GM18907 (cell line): ENCODE data around the gene ATP2A2.

ENCODE experiments used
- ATAC-seq: cut with Tn5 transposase; IDR thresholded peaks from one replicate; pipeline ENCODE4 v1.9.1; 2021; ENCODE audit warnings: mild to moderate bottlenecking, moderate library complexity; ENCODE audit not compliant: unreplicated experiment

ATP2A2 gene

DNA sequence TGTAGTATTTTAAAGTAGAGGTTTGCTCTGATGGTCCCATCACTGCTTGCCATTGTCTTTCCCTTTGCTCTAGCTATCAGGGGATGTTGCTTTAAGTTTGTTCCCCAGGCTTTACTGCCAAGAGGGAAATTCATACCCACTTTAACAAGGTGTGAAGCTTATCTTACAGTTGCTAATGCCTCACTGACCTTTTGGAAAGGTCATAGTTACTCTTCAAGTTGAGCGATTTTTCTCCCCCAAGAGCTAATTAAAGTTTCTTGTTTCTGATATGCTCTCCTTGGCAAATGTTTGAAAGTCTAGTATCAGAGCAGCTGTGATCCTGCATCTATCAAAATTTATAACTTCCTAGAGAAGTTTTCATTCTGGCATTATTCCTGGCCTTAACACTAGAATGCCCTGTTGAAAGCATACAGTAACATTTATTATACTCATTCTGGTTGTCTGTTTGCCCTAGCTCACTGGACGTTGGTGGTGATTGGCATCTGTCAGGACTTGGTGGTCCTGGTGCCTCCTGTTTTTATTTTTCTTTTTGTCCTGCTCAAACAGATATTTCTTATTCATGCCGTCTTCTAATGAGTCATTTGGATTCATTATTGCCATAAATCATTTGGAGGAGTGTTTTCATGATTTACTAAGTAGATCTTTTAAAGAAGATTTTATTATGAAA is 8.1 kb downstream of the ATP2A2 start:
- no peak for ATAC-seq

DNA sequence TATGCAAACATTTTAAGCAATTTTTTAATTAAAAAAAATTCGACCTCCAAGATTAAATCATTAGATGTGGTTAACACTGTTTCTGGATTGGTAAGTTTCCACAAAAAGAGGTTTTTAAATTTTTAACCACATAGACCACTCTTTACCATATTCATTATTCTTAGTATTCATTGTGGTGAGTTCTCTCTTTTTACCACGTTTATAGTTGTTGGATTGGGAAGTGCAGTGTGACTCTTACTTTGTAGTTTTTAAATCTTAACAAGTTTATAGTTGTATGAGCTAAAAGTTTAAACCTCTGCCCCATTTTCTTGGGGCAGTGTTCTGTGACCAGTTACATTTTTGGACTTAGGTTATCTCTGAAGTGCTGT is 8.6 kb downstream of the ATP2A2 start:
- ATAC-seq: no peak

DNA sequence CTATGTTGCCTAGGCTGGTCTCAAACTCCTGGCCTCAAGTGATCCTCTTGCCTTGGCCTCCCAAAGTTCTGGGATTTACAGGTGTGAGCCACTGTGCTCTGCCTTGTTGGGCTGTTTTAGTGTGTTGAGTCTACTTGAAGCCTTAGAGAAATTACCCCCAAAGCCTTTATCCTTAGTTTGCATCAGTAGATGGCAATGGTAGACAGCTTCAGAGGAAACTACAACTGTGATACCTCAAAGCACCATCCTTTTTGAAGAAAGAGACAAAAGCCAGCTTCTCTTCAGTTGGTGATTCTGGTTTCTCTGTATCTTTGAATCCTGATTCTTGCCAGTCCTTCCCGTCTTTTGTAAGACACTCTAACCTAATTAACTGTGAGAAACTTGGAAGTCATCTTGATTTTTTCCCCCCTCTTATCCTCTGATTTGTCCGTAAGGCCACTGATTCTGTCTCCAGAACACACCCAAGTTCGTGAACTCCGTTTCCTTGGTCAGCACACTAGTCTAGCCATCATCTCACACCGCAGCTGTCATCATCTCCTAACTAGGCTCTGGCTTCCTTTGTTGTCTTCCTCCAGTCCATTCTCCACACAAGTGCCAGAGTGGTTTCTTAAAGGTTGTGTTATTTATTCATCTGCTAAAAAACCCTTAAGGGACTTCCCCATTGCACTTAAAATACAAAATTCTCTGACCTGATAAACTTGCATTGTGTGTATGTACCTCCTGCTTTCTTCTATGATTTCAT is 20.2 kb downstream of the ATP2A2 start:
- ATAC-seq: no peak

DNA sequence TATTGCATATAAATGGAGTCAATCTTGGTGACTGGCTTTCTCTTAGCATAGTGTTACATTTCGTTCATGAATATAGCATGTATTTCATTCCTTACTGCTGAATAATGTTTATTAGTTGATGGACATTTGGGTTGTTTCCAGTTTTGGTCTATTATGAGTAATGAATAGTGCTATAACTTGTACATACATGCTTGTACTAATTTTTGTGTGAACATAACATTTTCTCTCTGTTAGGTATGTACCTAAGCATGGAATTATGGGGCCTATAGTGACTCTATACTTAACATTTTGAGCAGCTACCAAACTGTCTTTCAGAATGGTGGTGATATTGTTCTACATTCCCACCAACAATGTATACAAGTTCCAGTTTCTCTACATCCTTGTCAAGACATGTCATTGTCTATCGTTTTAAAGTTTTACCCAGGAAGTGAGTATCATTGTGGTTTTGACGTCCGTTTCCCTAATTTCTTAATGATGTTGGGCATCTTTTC is 23.1 kb downstream of the ATP2A2 start:
- ATAC-seq: no peak

DNA sequence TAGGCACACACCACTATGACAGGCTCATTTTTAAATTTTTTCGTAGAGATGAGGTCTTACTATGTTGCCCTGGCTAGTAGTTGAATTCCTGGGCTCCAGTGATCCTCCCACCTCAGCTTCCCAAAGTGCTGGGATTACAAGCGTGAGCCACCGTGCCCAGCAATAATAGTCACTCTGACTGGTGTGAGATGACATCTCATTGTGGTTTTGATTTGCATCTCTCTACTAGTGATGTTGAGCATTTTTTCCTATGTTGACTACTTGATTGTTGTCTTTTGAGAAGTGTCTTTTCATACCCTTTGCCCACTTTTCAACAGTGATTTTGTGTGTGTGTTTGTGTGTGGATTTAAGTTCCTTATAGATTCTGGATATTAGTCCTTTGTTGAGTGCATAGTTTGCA is 26.3 kb downstream of the ATP2A2 start:
- no peak for ATAC-seq

DNA sequence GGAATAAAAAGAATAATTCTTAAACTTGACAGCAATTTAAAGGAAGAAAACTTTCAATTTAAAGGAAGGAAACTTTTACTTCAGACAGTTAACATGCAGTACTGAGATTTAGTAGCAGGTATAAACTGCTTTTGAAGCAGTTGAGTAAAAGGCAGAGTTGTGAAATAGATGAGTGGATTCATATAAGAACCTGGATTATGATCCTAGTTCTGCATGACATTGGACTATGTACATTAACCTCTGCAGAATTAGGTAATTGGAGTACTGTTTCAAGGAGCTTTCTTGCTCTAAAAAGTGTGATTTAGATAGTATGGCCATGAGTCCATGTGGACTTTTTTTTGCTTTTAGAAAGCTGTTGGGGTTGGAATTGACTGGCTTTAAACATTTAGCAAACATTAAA is 29.7 kb downstream of the ATP2A2 start:
- no peak for ATAC-seq

DNA sequence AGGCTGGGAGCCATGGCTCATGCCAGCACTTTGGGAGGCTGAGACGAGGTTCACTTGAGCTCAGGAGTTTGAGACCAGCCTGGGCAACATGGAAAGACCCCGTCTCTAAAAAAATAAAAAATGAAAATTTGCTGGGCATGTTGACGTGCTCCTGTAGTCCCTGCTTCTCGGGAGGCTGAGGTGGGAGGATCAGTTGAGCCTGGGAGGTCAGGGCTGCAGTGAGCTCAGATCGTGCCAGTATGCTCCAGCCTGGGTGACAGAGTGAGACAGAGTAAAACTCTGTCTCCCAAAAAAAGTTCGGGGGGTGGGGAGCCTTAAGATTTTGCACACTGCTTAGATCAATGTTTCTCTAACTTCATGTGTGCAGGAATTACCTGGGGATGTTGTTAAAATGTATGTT is 30.9 kb downstream of the ATP2A2 start:
- ATAC-seq: no peak

DNA sequence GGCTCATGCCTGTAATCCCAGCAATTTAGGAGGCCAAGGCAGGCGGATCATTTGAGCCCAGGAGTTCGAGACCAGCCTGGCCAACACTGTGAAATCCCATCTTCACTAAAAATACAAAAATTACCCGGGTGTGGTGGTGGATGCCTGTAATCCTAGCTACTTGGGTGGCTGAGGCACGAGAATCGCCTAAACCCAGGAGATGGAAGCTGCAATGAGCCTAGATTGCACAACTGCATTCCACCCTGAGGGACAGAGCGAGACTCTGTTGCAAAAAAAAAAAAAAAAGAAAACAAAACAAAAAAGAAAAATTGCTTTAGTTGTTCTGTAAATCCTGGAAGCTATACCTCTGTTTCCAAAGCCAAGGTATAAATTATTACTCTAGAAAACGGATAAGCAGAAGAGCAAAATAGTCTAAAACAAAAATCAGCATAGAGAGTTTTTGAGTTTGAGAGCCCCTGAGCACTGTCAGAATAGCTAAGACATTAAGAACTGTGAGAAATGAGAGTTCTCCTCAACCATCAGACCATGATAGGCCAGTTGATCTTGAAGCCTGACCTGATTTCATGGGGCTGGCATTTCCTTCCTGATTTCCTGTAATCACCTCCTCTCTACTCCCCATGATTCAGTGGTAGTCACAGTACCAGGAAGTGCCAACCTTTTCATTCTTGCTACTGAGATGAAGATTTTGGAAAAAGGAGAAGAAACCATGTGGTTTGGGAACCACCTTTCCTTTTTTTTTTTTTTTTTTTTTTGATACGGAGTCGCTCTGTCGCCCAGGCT is 31.7 kb downstream of the ATP2A2 start:
- no peak for ATAC-seq

DNA sequence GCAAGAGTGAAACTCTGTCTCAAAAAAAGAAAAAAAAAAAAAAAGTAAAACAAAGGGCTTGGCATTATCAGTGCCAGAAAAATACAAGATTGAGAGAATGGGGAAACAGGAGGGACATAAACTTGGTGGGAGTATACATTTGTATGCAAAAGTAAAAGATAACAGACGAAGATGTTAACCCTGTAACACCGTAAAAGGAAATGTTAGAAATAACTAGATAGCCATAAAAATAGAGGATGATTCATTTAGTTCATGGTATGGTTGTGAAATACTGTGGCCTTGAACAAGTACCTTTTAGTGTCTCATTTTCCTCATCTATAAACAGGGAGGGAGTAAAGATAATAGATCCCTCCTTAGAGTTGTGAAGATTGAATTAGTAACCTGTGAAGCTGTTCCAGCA is 33.3 kb downstream of the ATP2A2 start:
- no peak for ATAC-seq

DNA sequence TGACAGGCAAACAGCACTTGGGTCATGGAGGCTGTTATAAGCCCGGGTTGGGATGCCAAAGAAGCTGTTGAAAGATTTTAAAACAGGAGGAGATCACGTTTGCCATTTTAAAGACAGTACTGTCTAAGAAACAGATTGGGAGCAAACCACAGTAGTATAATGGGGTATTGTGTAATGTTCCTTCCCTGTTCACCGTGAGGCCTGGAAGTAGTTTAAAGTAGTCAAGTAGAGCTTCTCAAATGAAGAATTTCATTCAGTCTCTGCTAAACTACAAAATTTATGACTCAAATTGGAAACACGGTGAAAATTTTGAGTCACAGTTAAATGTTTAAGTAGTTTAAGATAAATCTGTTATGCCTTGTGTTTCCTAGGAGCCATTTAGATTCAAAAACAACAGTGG is 35.8 kb downstream of the ATP2A2 start:
- no peak for ATAC-seq

DNA sequence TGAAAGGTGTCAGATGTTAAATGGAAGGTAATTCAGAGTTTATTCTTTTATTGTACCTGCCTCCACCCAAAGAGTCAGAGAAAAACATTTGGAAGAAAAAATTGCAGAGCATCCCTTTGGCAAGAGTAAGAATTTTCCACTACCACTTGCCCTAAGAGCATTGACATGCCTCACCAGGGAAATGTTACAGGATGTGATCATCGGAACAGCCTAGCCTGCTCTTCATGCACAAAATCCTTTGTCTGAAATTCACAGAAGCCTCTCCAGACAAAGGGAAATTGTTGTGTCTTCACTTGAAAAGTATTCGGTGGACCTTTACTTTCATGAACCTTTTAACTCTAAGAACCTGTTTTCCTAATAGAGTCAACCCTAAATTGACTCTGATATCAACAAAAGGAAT is 36.9 kb downstream of the ATP2A2 start:
- ATAC-seq: no peak

DNA sequence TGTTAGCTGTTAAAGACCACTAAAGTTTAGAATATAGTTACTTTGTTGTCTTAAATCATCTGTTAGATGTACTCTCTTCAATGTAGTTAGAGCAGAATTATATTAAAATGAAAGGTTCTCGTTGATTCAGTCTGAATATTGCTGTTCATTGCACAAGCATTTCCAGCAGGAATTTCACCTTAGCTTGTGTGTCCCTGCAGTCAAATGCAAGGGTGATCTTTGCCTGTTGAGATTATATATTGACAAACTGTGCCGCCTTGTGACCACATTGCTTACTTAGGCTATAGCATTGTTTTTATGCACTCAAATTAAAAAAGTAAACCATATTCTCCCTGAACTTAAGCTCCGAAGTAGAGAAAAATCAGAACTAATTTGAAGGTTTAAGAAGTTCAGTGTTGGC is 39.5 kb downstream of the ATP2A2 start:
- ATAC-seq: no peak

DNA sequence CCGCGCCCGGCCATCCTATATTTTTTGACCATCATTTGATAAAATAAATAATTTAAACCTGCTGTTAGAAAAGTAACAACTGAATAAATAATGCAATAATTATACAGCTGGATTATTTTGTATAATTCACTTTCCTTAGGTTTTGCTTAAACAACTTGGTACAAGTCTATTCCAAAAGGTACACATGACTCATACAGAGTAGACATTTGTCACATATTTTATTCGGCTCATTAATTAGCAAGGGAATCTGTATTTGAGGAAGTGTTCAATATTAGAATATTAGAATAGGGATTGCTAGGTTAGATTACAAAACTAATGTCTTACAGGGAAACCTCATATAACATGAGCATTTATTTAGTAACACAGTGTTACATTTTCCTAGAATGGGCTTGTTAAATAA is 48.7 kb downstream of the ATP2A2 start:
- ATAC-seq: no peak

DNA sequence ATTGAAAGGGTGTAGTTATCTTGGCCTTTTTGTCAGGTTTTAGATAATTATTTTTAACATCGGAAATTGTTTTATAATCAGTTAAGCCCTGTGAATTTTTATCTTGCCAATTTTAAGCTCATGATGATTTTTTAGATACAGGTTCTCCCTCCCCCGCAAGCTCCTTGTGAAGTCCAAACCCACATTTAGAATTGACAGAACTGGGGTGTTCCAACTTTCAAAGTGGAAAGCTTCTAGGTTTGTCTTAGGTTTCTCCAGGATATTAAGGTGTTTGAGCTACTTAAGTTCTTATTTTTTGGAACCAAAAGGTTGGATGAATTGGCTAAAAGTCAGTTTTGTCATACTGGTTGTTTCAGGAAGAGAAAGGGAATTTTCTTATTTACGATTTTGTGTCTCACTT is 49.1 kb downstream of the ATP2A2 start:
- ATAC-seq: no peak

DNA sequence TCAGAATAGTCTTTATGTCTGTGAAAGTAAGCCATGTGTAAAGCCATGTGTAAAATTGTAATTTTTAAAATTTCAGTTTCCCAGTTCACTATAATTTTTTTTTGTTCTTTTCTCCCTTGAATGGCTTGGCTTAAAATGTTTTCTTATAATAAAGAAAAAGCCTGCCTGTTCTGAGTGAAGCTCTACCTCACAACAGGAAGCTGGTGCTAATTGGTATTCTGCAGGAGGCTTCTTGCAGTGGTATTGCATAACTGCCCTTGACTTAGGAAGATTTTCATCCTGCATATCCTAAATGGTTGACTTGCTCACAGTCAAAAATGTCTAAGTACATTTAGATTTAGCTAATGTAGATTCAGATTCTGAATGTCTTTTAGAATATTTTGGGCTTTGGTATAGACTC is 49.5 kb downstream of the ATP2A2 start:
- ATAC-seq: no peak

DNA sequence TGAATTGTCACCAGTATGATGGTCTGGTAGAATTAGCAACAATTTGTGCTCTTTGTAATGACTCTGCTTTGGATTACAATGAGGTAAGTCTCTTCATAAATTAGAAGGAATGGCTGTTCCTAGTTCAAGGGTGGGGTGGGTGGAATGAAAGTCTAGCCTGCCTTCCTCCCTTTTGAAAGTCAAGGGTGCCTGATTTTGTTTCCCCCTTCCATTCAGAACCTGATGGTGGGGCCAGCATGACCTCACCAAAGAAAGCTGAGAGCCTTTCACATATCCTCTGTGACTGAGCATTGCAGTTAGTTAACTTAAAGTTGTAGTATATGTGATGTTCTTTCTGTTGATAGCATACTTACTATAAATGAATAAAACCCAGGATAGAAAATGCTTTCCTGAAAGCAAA is 52.2 kb downstream of the ATP2A2 start:
- no peak for ATAC-seq

DNA sequence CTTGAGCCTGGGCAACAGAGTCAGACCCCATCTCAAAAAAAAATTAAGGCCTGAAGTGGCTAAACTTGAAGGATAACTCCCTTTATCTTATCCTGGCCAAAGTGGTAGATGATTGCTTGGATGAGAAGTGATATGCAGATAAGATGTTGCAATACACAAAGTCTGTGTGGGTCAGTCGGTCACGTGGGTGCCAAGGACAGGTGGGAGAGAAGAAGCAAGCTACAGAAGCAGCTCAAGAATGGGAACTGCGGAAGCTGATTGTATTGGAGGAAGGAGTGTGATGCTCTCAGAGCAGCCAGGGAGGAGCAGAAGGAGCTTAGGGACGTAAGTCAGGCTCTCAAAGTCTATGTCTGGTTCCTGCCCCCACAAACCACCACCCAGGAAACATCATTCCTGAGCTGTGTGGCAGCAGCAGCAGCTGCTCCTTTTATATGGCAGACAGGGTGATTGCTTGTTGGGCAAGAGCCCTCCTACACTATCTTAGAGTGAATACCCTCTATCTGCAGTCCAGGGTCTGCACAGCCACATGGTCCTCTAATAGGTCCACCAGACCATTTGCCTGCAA is 54.5 kb downstream of the ATP2A2 start:
- no peak for ATAC-seq

DNA sequence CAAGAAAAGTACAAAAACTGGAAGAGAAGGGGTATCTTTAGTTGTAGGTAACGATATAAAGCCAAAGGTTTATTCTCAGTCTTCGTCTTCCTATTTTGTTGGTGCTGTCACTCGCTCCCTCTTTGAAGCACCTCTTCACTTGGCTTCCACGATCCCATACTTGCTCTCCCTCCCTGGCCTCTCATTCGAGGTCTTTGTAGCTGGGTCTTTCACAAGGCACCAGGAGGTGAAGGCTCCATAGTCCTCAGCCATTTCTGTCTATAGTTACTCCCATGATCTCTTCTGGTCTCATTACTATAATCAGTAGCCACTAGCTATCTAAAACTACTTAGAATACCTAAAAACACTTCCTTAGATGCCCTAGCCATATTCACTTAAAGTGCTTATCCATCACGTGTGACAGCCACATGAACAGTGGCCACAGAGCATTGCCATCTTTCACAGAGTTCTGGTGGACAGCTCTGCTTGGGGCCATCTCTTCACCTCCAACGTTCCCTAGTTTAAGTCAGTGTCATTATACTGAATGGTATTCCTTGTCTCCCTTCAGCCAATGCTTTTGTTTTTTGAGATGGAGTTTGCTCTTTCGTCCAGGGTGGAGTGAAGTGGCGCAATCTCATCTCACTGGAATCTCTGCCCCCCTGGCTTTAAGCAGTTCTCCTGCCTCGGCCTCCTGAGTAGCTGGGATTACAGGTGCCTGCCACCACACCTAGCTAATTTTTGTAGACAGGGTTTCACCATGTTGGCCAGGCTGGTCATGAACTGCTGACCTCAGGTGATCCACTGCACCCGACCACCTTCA is 57.1 kb downstream of the ATP2A2 start:
- ATAC-seq: no peak

DNA sequence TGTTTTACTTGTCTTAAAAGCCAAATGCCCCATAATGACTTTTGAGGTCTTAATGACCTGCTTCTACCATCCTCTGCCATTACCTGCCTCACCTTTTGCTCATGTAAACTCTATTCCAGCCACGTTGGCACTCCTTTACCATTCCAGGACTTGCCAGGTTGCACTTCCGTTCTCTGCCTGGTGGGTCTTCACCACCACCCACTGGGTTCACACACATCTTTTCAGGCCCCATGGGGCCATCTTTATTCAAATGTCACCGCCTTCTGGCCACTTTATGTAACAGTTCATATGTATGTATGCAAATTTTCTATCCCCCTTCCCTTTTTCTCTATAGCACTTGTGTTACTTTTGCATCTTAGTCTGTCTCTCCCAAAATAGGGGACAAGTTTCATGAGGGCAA is 57.7 kb downstream of the ATP2A2 start:
- no peak for ATAC-seq

DNA sequence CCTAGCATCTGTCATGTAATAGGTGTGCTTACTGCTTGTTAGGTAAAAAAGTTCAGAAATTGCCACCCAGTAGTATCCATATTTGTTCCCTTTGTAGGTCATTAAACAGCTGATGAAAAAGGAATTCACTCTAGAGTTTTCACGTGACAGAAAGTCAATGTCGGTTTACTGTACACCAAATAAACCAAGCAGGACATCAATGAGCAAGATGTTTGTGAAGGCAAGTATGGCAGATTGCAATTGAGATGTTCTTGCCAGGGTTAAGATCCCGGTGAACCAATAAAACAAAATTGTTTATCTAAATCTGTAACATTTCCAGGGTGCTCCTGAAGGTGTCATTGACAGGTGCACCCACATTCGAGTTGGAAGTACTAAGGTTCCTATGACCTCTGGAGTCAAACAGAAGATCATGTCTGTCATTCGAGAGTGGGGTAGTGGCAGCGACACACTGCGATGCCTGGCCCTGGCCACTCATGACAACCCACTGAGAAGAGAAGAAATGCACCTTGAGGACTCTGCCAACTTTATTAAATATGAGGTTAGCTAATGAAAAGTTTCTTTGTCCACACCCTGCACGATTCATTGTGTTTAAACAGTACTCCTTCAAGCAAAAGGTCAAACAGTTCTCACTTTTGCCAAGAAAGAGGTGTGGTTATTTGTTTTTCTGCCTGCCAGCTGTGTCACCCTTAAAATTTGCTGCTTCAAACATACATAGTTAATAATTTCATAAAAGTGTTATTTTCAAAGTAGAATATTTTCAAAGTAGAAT is 58.3 kb downstream of the ATP2A2 start:
- ATAC-seq: no peak
